Stimulated activated effector memory CD8-positive, alpha-beta T cell treated with anti-CD3 and anti-CD28 coated beads, Interleukin-12 subunit alpha, Interleukin-12 subunit beta, amount 100 ng/mL, for 72 hours (primary cell): ENCODE data around the gene KCNK17.

ENCODE experiments used
- ATAC-seq: fragments of 150-1000 bp; cut with Tn5 transposase; 2 replicates; pipeline ENCODE4 v1.10.0; 2021
- DNase-seq, 2 donors: peaks; one replicate each; pipeline ENCODE4 v3.0.0; 2021 to 2022; ENCODE audit warnings: low spot score in 2 of 2
- H3K27ac Mint-ChIP-seq: one replicate; pipeline ENCODE4 v1.8.0; 2022; ENCODE audit warnings: mild to moderate bottlenecking, mixed read lengths
- H3K36me3 Mint-ChIP-seq: one replicate; pipeline ENCODE4 v1.8.0; 2022; ENCODE audit warnings: mild to moderate bottlenecking, mixed read lengths
- H3K4me1 Mint-ChIP-seq: one replicate; pipeline ENCODE4 v1.8.0; 2022; ENCODE audit warnings: mixed read lengths
- H3K4me3 Mint-ChIP-seq: one replicate; pipeline ENCODE4 v1.8.0; 2022; ENCODE audit warnings: mild to moderate bottlenecking, mixed read lengths
- H3K9me3 Mint-ChIP-seq: one replicate; pipeline ENCODE4 v1.8.0; 2022; ENCODE audit warnings: mixed read lengths

KCNK17 gene

GRCh38 chr6:39273406-39273821, 40.8 kb downstream of the KCNK17 start:
- DNase-seq, result no peak
- Mint-ChIP-seq H3K36me3 (no peaks in the 10 kb centered on the region), H3K4me3 (no peak overlapping the region), H3K27ac (no peak overlapping the region), H3K4me1 (no peaks in the 10 kb centered on the region), H3K9me3 (no peaks in the 10 kb centered on the region)
- ATAC-seq, result no peak

GRCh38 chr6:39269961-39270360, 44.3 kb downstream of the KCNK17 start:
- Mint-ChIP-seq H3K4me3 (no peak overlapping the region), H3K4me1 (no peaks in the 10 kb centered on the region), H3K27ac (no peak overlapping the region), H3K36me3 (no peaks in the 10 kb centered on the region), H3K9me3 (no peaks in the 10 kb centered on the region)
- no peak for ATAC-seq
- no peak for DNase-seq

- no peaks in the 10 kb centered on the region for H3K36me3 Mint-ChIP-seq
- no peak for ATAC-seq
- no peaks in the 10 kb centered on the region for H3K4me1 Mint-ChIP-seq
- DNase-seq, result no peak
- H3K4me3 Mint-ChIP-seq, result no peak overlapping the region
- H3K27ac Mint-ChIP-seq, result no peak overlapping the region
- no peaks in the 10 kb centered on the region for H3K9me3 Mint-ChIP-seq
Observed at GRCh38 chr6:39268721-39269120, 45.5 kb downstream of the KCNK17 start.

- Mint-ChIP-seq H3K4me1 (no peaks in the 10 kb centered on the region), H3K9me3 (no peaks in the 10 kb centered on the region), H3K4me3 (no peak overlapping the region), H3K27ac (no peak overlapping the region), H3K36me3 (no peaks in the 10 kb centered on the region)
- DNase-seq (no peak), ATAC-seq (no peak)
Observed at GRCh38 chr6:39268171-39268570, 46.0 kb downstream of the KCNK17 start.

- H3K4me3 Mint-ChIP-seq, result no peak overlapping the region
- no peaks in the 10 kb centered on the region for H3K4me1 Mint-ChIP-seq
- H3K36me3 Mint-ChIP-seq, result no peaks in the 10 kb centered on the region
- no peak overlapping the region for H3K27ac Mint-ChIP-seq
- ATAC-seq (no peak), DNase-seq (no peak)
- no peaks in the 10 kb centered on the region for H3K9me3 Mint-ChIP-seq
Observed at GRCh38 chr6:39266782-39267355, 47.4 kb downstream of the KCNK17 start.

- H3K36me3 Mint-ChIP-seq, result no peaks in the 10 kb centered on the region
- H3K27ac Mint-ChIP-seq, result no peak overlapping the region
- H3K9me3 Mint-ChIP-seq, result no peaks in the 10 kb centered on the region
- no peak for DNase-seq
- no peak overlapping the region for H3K4me3 Mint-ChIP-seq
- ATAC-seq, result no peak
- no peaks in the 10 kb centered on the region for H3K4me1 Mint-ChIP-seq
Observed at GRCh38 chr6:39266375-39266774, 47.8 kb downstream of the KCNK17 start.

- H3K4me3 Mint-ChIP-seq, result no peak overlapping the region
- ATAC-seq (peak; percentile 87), DNase-seq (no peak)
- no peaks in the 10 kb centered on the region for H3K36me3 Mint-ChIP-seq
- no peaks in the 10 kb centered on the region for H3K9me3 Mint-ChIP-seq
- H3K27ac Mint-ChIP-seq, result no peak overlapping the region
- no peaks in the 10 kb centered on the region for H3K4me1 Mint-ChIP-seq
Observed at GRCh38 chr6:39263303-39264037, 50.7 kb downstream of the KCNK17 start.

GRCh38 chr6:39261751-39262150, 52.5 kb downstream of the KCNK17 start:
- no peak for ATAC-seq
- H3K27ac Mint-ChIP-seq, result no peak overlapping the region
- H3K4me1 Mint-ChIP-seq, result no peaks in the 10 kb centered on the region
- no peaks in the 10 kb centered on the region for H3K9me3 Mint-ChIP-seq
- no peaks in the 10 kb centered on the region for H3K36me3 Mint-ChIP-seq
- H3K4me3 Mint-ChIP-seq, result no peak overlapping the region
- no peak for DNase-seq

GRCh38 chr6:39260953-39261352, 53.3 kb downstream of the KCNK17 start:
- no peak for ATAC-seq

GRCh38 chr6:39260456-39260855, 53.8 kb downstream of the KCNK17 start:
- H3K27ac Mint-ChIP-seq, result no peak overlapping the region
- ATAC-seq (peak; percentile 48), DNase-seq (no peak)
- no peaks in the 10 kb centered on the region for H3K9me3 Mint-ChIP-seq
- no peaks in the 10 kb centered on the region for H3K36me3 Mint-ChIP-seq
- H3K4me3 Mint-ChIP-seq, result no peak overlapping the region
- H3K4me1 Mint-ChIP-seq, result no peaks in the 10 kb centered on the region

More at GRCh38 chr6:39260953-39261352, 53.3 kb downstream of the KCNK17 start:
- DNase-seq, result no peak
- H3K27ac Mint-ChIP-seq, result no peak overlapping the region
- H3K4me1 Mint-ChIP-seq, result no peaks in the 10 kb centered on the region
- H3K9me3 Mint-ChIP-seq, result no peaks in the 10 kb centered on the region
- no peaks in the 10 kb centered on the region for H3K36me3 Mint-ChIP-seq
- no peak overlapping the region for H3K4me3 Mint-ChIP-seq

GRCh38 chr6:39256294-39256940, 57.8 kb downstream of the KCNK17 start:
- no peak for ATAC-seq
- Mint-ChIP-seq H3K36me3 (no peaks in the 10 kb centered on the region), H3K4me1 (no peaks in the 10 kb centered on the region), H3K9me3 (no peaks in the 10 kb centered on the region), H3K27ac (no peak overlapping the region), H3K4me3 (no peak overlapping the region)
- no peak for DNase-seq

GRCh38 chr6:39254999-39255535, 59.2 kb downstream of the KCNK17 start:
- Mint-ChIP-seq H3K36me3 (no peaks in the 10 kb centered on the region), H3K9me3 (no peaks in the 10 kb centered on the region), H3K4me1 (no peaks in the 10 kb centered on the region), H3K4me3 (no peak overlapping the region), H3K27ac (peak overlapping the region; percentile 12)
- DNase-seq, result no peak
- ATAC-seq, result peak; percentile 87

GRCh38 chr6:39251406-39251805, 62.8 kb downstream of the KCNK17 start:
- DNase-seq, result no peak
- no peaks in the 10 kb centered on the region for H3K36me3 Mint-ChIP-seq
- no peak for ATAC-seq
- peaks cover 7% of the 10 kb centered on the region for H3K4me1 Mint-ChIP-seq
- no peak overlapping the region for H3K4me3 Mint-ChIP-seq
- no peak overlapping the region for H3K27ac Mint-ChIP-seq
- no peaks in the 10 kb centered on the region for H3K9me3 Mint-ChIP-seq

GRCh38 chr6:39250507-39250906, 63.7 kb downstream of the KCNK17 start:
- no peaks in the 10 kb centered on the region for H3K9me3 Mint-ChIP-seq
- ATAC-seq (no peak), DNase-seq (no peak)
- H3K36me3 Mint-ChIP-seq, result no peaks in the 10 kb centered on the region
- no peak overlapping the region for H3K27ac Mint-ChIP-seq
- H3K4me1 Mint-ChIP-seq, result peaks cover 7% of the 10 kb centered on the region
- no peak overlapping the region for H3K4me3 Mint-ChIP-seq

- Mint-ChIP-seq H3K4me1 (peaks cover 7% of the 10 kb centered on the region), H3K36me3 (no peaks in the 10 kb centered on the region), H3K27ac (no peak overlapping the region), H3K4me3 (no peak overlapping the region), H3K9me3 (no peaks in the 10 kb centered on the region)
- DNase-seq (no peak), ATAC-seq (no peak)
Observed at GRCh38 chr6:39249278-39249677, 64.9 kb downstream of the KCNK17 start.
